ENCODE data around the gene MYH7B.
A peak's percentile ranks its signal among the peaks of the same experiment; 100 is the strongest.

MYH7B gene

DNA sequence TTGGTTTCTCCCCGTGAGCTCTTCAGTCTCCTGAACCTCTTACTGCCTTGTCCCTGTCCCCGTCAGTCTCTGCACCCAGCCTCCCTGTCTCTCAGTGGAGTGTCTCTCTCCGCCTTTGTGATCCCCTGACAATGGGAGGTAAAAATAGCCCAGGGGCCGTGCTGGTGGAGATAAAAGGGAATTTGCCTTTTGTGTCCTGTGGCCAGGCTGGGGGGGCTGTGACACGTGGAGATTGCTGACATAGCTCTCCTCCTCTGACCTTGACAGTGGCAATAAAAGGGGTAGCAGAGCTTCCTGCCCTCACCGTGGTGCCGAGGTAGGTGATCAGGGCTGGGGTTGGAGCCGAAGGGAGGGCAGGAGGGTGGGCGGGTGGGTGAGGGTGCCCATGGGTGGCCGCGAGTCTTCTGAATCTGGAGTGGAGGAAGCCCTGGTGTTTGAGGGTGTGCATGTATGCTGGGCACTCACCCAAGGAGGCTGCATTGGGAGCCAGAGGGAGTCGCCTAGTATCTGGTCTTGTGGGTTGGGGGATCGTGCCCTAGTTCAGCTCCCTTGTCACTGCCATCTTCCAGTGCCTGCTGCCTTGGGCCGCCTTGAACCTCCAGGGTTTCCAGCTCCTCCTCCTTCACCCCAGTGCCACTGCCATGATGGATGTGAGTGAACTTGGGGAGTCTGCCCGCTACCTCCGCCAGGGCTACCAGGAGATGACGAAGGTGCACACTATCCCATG, 21.9 kb downstream of the MYH7B start:
- DNase-seq (ENCODE audit: low spot score) = no peak

DNA sequence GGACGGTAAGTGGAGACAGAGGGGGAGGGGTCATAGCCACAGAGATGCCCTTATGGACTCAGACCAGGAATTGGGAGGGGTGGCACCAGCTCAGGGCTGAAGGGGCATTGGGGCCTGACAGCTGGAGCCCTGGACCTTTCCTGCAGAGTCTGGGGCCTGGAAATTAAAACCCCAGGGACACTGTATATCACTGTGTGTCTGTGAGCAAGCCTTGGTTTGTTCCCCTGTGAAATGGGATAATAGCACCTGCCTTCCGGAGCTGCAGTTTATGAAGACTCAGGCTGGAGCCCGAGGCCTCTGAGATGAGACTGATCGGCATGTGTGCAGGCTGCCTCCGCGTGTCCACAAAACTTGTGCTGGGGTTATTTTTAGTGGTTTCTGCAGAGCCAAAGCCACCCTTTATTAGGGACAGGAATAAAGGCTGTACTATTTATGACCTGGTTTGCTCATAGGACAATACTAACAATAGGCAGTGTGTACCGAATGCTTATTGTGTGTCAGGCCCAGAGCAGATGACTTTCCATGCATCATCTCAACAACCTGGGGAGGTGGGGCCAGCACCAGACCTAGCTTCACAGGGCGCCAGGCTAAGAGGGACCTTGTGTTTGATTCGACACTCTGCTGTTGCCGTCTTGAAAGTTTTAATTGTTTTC, 22.6 kb downstream of the MYH7B start:
- no peak for DNase-seq (ENCODE audit: low spot score)

DNA sequence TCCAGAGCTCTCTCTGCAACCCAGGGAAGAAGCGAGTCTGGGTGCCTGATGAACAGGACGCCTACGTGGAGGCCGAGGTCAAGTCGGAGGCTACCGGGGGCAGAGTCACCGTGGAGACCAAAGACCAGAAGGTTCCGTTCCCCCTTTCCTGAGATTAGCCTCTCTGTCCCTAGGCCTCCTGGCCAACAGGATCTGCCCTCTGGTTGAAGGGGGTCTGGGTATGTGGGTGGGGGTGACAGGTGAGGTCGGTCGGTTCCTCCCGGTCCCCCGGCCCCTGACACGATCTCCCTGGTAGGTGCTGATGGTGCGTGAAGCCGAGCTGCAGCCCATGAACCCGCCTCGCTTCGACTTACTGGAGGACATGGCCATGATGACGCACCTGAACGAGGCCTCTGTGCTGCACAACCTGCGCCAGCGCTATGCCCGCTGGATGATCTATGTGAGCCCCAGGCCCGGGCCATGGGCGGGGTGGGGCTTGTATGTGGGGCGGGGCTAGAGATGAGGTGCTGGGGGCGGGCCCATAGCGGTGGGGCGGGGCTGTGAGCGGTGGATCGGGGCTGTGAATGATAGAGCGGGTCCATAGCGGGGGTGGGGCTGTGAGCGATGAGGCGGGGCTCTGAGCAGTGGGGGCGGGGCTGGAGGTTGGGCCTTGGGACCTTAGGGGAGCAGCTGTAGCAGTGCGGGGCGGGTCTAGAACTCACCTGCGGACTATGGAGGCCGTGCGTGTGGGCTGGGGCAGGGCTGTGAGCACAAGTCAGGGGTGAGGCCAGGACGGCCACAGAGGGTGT, 23.9 kb downstream of the MYH7B start:
- DNase-seq (ENCODE audit: low spot score) = peak; percentile 19

DNA sequence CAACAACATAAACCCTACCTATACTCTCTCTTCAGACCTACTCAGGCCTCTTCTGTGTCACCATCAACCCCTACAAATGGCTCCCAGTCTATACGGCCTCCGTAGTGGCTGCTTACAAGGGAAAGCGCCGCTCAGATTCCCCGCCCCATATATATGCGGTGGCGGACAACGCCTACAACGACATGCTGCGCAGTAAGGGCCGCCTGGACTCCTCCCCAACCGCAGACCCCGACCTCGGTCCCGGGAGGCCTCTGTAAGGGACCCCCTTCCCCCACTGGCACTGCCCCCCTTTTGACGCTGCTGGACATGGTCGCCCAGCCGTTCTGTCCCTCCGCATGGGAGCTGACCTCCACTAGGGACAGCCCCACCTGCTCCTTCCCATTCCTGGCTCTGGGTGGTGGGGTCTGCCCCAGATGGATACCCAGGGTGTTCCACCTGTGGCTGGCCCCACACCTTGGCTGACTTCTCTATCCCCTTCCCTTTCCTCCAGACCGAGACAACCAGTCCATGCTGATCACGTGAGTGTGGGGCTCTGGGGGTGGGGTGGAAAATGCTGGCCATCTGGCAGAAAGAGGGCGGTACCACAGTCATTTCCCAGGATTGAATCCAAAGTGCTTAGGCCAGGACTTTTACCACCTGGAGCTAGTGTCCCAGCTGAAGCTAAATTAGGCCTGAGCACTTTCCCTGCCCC, 25.0 kb downstream of the MYH7B start:
- no peak for DNase-seq (ENCODE audit: low spot score)

DNA sequence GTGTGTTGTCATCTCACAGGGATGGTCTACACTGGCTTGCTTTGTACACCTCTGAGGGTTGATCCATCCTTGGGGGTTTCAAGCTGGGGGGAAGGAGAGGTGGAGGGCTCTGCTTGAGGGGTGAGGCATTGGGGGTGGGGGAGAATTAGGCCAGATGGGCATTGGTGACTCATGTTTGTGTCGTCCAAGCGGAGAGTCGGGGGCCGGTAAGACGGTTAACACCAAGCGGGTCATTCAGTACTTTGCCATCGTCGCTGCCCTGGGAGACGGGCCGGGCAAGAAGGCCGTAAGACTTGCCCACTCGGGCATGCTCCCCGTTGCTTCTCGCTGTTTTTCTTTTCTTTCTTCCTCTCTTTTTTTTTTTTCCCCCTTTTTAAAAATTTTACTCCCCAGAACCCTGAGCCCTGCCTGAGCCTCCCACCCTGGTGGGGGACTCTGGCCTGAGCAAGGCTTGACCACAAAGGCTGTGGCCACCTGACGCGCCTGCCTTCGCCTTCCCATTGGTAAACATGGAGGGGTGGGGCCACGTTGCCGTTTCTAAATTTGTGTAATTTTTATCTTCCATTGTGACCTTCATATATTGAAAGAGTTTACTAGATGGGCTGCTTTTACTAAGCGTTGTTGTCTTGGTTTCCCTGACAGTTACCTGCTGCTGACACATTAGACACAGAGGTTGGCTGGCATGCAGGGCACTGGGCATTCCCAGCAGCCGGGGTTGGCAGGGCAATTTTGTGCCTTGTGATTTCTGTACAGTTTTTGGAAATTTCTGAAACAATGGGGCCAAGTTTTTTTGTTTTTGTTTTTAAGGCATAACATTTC, 26.8 kb downstream of the MYH7B start:
- DNase-seq (ENCODE audit: low spot score) = no peak

DNA sequence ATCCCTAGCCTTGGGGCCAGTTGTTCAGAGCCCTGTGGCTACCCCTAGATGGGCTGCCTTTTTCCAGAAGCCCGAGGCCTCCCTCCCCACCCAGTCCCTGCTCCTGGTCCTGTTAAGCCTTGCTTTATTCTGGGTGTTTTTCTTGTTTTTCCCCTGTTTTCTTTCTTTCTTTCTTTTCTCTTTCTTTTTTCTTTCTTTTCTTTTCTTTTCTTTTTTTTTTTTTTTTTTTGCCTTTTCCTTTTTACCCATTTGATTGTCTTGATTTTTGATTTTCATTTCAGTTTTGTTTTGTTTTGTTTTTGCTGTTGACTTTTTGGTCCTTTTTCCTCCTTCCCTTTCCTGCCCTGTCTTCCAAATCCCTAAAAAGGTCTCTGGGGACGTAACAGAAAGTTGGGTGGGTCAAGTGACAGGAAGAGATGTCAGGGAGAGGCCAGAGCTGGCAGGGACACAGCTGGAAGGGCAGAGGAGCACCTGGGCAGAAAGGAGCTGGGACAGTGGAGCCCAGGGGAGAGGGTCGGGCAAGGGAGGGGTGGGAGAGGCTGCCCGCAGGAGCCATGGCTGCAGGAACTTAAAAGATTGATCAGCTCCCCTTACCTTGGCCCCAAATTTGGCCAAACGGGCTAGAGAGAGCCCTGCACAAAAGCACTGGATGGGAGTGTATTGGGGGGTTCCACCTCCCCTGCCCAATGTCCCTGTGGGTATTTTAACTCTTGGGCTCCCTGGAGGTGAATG, 27.6 kb downstream of the MYH7B start:
- DNase-seq (ENCODE audit: low spot score) = no peak

DNA sequence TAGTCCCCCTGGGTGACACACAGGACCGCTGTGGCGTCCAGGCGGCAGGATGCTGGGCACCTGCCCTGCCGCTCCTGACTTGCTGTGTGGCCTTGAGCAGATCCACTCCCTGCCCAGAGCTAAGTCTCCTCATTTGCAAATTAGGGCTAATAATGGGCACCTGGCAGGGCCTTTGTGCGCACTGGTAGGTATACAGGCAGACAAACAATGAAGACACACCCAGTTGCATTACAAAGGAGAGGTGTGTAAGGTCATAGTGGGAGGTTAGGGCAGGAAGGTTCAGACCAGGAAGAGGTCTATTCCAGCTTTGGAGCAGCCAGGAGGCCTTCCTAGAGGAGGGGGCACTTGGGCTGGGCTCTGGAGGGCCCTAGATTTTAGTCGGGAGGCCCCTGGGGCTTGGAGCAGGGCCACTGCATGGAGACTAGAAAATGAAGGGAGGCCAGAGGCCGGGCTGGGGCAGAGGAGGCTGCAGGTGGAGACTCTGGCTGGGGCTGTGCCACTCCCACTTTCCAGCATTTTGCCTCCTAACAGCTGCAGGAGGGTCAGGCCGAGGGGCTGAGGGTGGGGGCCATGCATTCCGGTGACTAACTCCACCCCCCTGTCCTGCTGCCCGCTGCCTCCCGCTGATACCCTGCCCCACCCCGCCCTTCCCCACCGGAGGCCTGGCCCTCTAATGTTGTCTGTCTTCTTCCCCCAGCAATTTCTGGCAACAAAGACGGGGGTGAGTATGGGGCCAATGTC, 28.5 kb downstream of the MYH7B start:
- no peak for DNase-seq (ENCODE audit: low spot score)

DNA sequence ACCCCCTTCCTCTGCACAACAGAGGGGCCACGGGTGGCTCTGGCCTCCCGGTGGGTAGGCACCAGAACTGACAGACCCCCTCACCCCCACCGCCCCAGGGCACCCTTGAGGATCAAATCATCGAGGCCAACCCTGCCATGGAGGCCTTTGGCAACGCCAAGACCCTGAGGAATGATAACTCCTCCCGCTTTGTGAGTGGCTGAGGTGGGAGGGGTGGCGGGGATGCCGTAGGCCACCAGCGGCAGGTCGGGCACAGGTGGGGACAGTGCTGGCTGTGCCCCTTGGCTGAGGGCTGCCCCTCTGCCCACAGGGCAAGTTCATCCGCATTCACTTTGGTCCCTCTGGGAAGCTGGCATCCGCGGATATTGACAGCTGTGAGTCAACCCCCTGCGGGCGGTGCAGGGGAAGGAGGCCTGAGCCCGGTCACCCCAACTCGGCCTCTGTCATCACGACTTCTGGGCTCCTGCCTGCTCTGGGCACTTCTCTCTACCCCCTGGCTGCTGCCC, 29.1 kb downstream of the MYH7B start:
- no peak for DNase-seq (ENCODE audit: low spot score)

DNA sequence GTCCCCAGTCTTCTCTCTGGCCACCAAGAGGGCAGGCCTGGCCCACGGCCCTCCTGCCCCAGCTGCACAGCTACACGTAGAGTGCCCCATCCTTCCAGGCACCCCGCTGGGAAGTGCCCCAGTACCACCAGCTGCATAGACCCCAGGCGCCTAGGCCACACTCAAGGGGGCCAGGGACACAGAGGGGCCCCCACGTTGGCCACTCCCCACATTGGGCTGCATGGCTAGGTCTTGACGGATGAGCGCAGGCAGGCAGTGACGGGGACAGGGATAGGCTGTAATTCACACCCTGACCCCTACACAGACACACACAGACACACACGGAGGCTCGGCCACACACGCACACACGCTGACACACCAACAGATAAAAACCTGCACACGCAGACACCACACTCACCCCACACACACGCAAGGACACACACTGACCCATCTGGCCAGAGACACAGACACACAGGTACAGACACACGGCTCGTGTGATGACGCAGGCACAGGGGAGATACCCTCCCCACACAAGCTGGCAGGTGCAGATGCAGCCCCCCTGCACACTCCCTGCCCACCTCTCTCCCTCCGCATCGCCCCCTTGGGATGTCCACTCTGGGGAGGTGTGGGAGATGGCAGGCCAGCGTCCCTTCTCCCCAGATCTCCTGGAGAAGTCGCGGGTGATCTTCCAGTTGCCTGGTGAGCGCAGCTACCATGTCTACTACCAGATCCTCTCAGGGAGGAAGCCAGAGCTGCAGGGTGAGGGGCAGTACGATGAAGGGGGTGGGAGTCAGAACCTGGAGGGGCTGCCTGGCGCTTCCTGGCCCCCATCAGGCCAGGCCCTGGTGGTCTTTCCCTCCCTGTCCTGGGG, 30.0 kb downstream of the MYH7B start:
- no peak for DNase-seq (ENCODE audit: low spot score)

DNA sequence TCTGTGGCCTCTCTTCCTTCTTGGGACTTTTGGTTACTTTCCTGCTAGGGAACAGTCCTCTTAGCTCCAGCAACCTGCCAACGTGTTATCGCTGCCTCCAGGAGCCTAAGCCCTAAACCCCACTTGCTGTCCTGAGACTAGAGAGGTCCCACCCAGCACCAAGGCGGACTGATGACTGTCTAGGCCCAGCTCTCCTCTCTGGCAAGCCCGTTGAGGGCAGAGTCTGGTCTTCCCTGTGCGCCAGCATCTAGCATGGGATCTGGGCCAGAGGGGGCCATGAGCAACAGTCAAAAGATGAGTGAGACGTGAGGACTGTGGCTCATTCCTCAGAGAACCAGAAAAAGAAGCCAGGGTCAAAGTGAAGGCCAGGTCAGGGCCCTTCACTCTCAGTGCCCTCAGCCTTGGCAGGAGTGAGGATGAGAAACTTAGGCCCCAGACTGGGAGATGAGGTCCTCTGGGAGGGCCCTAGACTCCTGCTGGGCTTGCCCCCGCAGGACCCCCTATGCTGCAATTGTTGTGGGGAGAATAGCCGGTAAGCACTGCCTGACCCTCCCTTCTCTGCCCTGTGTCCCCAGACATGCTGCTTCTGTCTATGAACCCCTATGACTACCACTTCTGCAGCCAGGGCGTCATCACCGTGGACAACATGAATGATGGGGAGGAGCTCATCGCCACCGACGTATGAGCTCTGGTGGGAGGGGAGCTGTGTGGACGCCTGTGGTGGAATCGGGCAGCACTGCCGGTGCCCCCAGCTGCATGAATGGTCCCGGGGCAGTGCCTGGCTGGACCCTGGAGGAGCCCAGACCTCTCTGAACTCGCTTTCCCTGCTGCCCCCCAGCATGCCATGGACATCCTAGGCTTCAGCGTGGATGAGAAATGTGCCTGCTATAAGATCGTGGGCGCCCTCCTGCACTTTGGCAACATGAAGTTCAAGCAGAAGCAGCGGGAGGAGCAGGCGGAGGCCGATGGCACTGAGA, 30.9 kb downstream of the MYH7B start:
- no peak for DNase-seq (ENCODE audit: low spot score)

DNA sequence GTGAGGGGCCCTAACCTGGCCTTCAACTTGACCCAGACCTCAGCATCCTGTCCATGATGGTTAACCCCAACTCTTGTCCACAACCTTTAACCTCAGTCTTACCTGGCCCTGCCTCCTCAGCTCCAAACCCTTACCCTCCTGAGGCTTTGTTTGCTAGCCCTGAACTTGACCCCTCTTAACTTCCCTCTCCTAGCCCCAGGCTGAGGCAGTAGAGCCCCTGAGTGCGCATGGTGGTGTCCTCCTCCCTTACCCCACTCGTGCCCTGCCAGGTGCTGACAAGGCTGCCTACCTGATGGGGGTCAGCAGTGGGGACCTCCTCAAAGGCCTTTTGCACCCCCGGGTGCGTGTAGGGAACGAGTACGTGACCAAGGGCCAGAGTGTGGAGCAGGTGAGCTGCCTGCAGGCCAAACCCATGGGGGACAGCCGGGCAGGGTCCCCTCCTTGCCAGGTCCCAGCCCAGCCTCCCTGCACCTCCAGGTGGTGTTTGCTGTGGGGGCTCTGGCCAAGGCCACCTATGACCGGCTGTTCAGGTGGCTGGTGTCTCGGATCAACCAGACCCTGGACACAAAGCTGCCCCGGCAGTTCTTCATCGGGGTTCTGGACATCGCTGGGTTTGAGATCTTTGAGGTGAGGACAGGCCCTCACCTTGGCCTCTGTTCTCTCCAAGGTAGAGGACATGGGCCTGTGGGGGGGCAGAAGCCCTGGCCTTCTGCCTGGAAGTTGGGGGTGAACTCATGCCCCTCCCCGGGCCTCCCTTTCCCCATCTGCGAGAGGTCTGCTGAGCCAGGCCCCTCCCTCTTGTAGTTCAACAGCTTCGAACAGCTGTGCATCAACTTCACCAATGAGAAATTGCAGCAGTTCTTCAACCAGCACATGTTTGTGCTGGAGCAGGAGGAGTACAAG, 31.9 kb downstream of the MYH7B start:
- DNase-seq (ENCODE audit: low spot score) = no peak

DNA sequence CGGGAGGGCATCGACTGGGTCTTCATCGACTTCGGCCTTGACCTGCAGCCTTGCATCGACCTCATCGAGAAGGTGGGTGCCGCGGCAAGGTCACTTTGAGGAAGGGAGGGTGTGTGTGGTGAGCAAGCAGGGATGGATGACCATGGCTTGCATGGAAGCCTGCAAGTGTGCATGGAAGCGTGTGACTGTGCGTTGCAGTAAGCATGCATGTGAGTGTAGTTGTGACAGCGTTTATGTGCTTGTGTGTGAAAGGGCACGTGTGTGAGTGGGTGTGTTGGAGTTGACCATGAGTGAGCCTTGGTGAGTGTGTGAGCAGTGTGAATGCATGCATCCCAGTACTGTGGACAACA, 32.5 kb downstream of the MYH7B start:
- DNase-seq (ENCODE audit: low spot score) = no peak

DNA sequence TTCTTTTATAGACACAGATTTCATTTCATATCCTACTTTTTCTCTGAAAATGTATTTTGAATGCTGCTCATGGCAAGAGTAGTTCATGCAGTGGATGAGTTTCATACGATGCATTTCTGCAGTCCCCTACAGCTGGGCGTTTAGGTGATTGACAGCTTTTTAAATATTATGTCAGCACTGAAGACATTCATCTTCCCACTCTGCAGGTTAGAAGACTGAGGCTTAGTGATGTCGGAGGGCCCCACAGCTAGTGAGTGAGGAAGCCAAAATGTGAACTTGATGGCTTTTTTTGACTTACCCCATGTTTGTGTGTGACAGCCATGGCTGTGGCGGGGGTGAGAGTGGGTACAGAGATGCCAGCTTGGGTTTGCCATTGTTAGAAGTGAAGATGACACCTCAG, 33.5 kb downstream of the MYH7B start:
- DNase-seq (ENCODE audit: low spot score) = no peak

DNA sequence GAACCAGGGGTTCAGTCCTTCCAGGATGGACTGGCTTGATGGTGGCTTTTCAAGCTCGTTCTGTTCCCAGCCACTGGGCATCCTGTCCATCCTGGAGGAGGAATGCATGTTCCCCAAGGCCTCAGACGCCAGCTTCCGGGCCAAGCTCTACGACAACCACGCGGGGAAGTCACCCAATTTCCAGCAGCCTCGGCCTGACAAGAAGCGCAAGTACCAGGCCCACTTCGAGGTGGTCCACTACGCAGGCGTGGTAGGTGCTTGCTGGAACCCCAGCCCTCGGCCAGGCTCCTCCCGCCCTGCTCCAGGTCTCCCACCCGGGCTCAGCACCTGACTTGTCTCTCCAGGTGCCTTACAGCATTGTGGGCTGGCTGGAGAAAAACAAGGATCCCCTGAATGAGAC, 34.0 kb downstream of the MYH7B start:
- DNase-seq (ENCODE audit: low spot score) = no peak

DNA sequence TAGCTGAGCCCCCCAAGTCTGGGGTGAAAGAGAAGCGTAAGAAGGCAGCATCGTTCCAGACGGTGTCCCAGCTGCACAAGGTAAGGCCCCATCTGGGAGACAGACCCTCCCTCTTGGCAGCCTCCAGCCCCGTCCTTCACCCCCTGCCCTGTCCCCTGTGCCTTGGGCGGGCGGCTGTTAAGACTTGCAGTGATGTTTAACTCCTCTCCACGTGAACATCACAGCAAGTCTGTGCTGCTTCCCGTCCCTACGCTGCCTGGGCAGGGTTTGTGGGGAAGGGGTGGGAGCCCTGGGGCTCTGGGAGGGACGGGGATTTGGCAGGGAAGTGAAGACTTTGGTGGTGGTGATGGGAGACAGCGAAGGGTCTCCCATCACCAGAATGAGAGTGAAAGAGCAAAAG, 34.6 kb downstream of the MYH7B start:
- DNase-seq (ENCODE audit: low spot score) = no peak

DNA sequence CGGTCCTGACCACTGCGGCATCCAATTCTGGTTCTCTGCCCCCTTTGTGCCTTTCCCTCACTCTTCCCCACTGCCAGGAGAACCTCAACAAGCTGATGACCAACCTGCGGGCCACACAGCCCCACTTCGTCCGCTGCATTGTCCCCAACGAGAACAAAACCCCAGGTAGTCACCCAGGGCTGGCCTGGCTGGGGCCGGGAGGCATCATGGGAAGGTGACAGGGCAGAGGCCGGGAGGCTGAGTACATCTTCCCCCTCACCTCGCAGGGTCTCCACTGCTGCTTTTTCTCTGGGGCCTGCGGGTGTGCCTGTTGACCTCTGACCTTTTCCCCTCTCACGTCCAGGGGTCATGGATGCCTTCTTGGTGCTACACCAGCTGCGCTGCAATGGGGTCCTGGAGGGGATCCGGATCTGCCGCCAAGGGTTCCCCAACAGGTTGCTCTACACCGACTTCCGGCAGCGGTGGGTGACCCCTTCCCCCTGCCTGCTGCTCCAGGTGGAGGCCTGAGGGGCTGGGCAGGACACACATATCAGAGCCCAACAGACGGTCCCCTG, 35.1 kb downstream of the MYH7B start:
- DNase-seq (ENCODE audit: low spot score) = no peak

Data from germinal center (tissue), 1 donor.